DOHH2 (cell line): ENCODE measurements around the gene NEGR1.

ENCODE experiments used
- CTCF ChIP-seq: fragments of 200-600 bp; sonication (generic); IDR thresholded peaks from one replicate; pipeline ENCODE4 v1.5.1; 2014; ENCODE audit warnings: antibody characterized with exemption, mild to moderate bottlenecking, low read depth, low read length; ENCODE audit not compliant: poor library complexity, severe bottlenecking
- EZH2phosphoT487 ChIP-seq: fragments of 200-600 bp; sonication (generic); IDR thresholded peaks from 2 replicates; pipeline ENCODE4 v1.6.1; 2017; ENCODE audit warnings: borderline replicate concordance, mild to moderate bottlenecking, antibody characterized with exemption, low read length, moderate library complexity, mixed read lengths

GRCh38 chr1:71589005-71589404 is 693.3 kb downstream of the NEGR1 start:
- no peak for TF ChIP-seq CTCF
- no peak for TF ChIP-seq EZH2phosphoT487
